ENCODE results near the gene SORCS2. TPM values are rescaled to one million over a fixed set of nuclear protein-coding genes. Genes with fewer than 3 reads are reported as not detected.

SORCS2 gene
- total RNA-seq, 1 donor: 0.27 TPM

DNA sequence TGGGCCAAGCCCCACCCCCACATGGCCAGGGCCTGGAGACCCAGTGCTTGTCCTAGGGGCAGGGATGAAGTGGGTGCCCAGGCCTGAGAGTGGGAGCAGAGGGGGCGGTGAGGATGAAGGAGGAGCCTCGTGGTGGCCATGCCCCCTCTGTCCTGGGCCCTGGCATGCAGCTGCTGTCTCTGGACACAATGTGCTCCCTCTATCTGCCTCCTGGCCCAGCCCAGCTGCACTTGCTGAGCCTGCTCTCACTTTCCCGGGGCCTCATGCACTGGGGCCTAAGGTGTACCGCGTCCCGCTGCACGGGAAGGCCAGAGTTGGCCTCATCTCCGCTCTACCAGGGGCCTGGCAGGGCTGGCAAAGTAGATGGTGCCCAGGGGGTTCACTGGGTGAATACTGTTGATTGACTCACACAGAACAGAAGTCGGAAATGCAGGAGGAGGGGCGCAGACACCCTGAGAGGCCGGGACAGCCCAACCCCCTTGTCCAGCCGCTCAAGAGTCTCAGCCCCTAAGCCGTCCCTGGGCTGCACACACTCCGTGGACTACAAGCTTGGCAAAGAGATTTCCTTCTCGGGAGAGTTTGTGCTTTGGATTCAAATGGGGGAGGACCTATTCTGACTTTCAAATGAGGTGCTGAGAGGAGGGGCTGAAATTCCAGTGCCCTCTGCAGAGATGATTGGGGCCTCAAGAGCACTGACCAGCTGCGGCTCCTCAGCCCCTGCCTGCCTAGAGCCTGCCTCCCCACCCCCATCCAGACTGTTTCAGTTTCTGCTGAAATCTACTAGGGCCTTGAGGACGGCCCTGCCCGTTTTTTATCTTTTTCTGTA is 130.0 kb downstream of the SORCS2 start:
- no peak for DNase-seq (ENCODE audit: low read depth)
- TF ChIP-seq, protein P1, sequence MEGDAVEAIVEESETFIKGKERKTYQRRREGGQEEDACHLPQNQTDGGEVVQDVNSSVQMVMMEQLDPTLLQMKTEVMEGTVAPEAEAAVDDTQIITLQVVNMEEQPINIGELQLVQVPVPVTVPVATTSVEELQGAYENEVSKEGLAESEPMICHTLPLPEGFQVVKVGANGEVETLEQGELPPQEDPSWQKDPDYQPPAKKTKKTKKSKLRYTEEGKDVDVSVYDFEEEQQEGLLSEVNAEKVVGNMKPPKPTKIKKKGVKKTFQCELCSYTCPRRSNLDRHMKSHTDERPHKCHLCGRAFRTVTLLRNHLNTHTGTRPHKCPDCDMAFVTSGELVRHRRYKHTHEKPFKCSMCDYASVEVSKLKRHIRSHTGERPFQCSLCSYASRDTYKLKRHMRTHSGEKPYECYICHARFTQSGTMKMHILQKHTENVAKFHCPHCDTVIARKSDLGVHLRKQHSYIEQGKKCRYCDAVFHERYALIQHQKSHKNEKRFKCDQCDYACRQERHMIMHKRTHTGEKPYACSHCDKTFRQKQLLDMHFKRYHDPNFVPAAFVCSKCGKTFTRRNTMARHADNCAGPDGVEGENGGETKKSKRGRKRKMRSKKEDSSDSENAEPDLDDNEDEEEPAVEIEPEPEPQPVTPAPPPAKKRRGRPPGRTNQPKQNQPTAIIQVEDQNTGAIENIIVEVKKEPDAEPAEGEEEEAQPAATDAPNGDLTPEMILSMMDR (IDR thresholded peaks at IDR 0.05; ENCODE audit: insufficient read depth, low read length): no peak
- H3K4me3 ChIP-seq (ENCODE audit: low read depth, low read length): no peak overlapping the region

DNA sequence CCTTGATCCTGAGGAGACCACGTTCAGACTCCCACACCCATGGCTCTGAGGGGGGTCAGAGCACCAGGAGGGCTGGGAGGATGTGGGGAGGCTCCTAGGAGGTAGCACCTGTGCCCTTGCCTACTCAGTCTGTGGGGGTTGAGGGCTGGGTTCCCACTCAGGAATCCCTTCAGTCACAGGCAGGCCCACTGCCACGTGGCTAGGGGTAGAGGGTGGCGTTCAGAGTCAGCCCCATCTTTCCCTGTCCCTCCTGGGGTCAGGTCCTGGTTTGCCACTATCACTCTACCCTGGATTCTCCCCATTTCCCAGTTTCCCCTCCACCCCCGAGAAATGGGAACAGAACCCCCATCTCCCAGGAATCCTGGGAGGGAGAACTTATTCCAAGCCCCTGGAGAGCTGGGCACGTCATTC is 131.1 kb downstream of the SORCS2 start:
- H3K4me3 ChIP-seq (ENCODE audit: low read depth, low read length): no peak overlapping the region
- TF ChIP-seq, protein P1 (IDR thresholded peaks at IDR 0.05; ENCODE audit: insufficient read depth, low read length): no peak
- DNase-seq (ENCODE audit: low read depth): no peak

DNA sequence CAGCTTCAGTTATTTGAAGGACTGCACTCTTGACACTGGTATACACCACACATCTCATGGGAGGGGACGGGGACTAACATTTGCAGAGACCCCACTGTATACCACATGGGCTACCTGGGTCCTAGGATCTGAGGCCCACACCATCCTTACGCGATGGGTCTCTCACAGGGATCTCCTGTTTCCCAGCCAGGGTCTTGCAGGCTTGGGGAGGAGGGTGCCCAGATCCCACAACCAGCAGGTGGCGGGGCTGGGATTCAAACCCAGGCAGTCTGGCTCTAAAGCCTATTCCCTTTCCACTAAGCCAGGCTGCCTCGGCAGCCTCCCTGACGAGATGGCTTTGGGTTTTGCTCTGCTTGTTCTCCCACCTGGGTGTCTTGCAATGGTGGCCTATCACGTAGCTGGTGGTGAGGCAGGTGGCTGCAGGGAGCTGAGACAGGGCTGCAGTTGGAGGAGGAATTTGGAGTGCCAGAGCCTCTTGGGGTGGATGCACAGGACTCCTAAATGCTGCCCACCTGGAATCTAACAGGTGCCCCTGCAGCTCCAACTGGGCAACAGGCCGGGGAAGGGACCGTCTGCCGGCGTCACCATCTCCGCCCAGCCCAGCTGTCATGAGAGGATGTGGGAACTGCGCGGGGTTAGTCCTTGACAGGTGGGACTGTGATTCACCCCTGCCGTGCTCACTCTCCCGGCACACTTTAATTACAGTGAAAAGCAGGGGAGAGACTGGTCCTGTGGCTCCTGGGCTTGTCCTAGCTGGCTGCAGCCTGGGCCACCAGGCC is 131.7 kb downstream of the SORCS2 start:
- H3K4me3 ChIP-seq (ENCODE audit: low read depth, low read length): no peak overlapping the region
- DNase-seq (ENCODE audit: low read depth): no peak
- TF ChIP-seq, protein P1 (IDR thresholded peaks at IDR 0.05; ENCODE audit: insufficient read depth, low read length): no peak

DNA sequence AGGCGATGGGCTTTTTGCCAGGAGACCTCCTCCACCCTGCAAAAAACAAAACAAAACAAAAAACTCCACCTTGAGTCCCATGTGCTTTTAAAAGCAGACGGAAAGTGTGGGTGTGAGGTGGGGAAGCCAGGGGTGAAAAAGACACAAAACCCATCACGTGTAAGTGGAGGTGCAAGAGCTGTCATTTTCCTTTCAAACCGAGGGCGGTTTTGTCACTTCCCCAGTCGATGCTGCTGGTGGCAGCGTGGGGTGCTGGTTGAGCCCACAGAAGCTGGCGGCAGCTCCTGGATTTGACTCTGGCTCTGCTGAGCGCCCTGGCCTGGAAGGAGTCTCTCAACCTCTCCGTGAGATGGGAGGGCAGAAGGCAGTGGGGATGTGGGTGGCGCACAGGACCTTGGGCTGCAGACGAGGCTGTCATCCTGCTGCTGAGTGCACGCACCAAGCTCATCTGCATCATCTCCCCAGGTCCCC is 132.3 kb downstream of the SORCS2 start:
- no peak for DNase-seq (ENCODE audit: low read depth)
- no peak overlapping the region for H3K4me3 ChIP-seq (ENCODE audit: low read depth, low read length)
- TF ChIP-seq, protein P1 (IDR thresholded peaks at IDR 0.05; ENCODE audit: insufficient read depth, low read length): no peak

DNA sequence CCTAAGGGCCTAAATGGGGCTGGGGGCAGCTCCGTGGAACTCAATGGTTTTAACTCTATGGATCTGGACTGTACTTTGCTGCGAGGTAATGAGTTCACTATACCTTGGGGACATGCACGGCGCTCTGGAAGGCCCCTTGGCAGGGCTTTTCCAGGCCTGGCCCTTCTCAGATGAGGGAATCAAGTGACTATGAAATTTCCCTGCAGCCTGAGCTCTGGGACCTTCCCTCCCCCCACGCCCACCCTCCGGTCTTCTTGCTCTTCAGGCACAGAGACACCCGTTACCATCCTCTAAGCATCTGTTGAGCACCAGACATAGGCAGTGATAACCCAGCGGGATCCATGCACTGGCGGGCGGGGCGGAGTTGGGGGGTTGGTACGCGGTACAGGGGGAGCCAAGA is 133.2 kb downstream of the SORCS2 start:
- no peak for DNase-seq (ENCODE audit: low read depth)
- TF ChIP-seq, protein P1 (IDR thresholded peaks at IDR 0.05; ENCODE audit: insufficient read depth, low read length): no peak
- H3K4me3 ChIP-seq (ENCODE audit: low read depth, low read length): no peak overlapping the region

DNA sequence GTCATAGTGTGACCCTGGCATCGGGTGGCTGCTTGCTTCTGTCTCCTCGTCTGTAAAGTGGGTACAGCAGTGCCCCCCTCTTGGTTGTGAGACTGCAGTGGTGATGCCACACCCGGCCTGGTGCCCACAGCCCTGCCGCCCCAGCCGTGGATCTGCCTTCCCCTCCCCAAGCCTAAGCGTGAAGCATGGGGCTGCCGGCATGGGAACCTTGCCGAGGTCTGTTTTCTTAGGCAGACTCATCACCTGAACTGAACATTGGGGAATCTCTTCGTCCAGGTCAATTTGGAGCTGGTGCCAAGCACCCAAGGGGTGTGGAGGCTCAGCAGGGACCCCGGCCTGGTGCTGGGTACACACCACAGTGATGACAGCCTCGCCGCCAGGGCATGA is 134.0 kb downstream of the SORCS2 start:
- DNase-seq (ENCODE audit: low read depth): no peak
- no peak overlapping the region for H3K4me3 ChIP-seq (ENCODE audit: low read depth, low read length)
- TF ChIP-seq, protein P1 (IDR thresholded peaks at IDR 0.05; ENCODE audit: insufficient read depth, low read length): no peak
